H1 (cell line): ENCODE data around the gene MCAT. TPM values are rescaled to one million over a fixed set of nuclear protein-coding genes. Genes with fewer than 3 reads are reported as not detected.

Source experiments
- CTCF ChIA-PET: fragments of 300-600 bp; sonication (Branson Sonifier 250); formaldehyde crosslinking; loops from one replicate; lab custom pipeline; 2021; ENCODE audit not compliant: partially characterized antibody; lab: Charles Lee
- POLR2A ChIA-PET: fragments of 300-600 bp; sonication (Branson Sonifier 250); formaldehyde crosslinking; loops from one replicate; lab custom pipeline; 2021; ENCODE audit warnings: inconsistent platforms; ENCODE audit not compliant: partially characterized antibody; lab: Charles Lee
- DNase-seq, 2 experiments: peaks; one replicate each; pipeline versions ENCODE4 v3.0.0 to v3.0.0-alpha.2; 2010 to 2022; ENCODE audit warnings: low spot score in 2 of 2, low read depth in 1 of 2, mixed read lengths in 1 of 2
- FAIRE-seq: peaks from 2 replicates; lab custom pipeline; 2011; peaks lifted over from hg19 to GRCh38; lab: Jason Lieb, UNC
- H2AFZ ChIP-seq: 2 replicates; pipeline ENCODE4 v1.8.1; 2012; ENCODE audit warnings: low read length, inconsistent platforms
- H2AK5ac ChIP-seq: 2 replicates; pipeline ENCODE4 v1.6.1; 2013; ENCODE audit warnings: low read depth, low read length
- H2BK120ac ChIP-seq: replicated peaks from 2 replicates; pipeline ENCODE3; 2013; ENCODE audit warnings: low read depth, low read length, inconsistent platforms
- H2BK12ac ChIP-seq: 2 replicates; pipeline ENCODE4 v1.6.1; 2013; ENCODE audit warnings: low read depth, low read length
- H2BK15ac ChIP-seq: 2 replicates; pipeline ENCODE4 v1.6.1; 2013; ENCODE audit warnings: low read length
- H2BK20ac ChIP-seq: 2 replicates; pipeline ENCODE4 v1.6.1; 2013; ENCODE audit warnings: low read length
- H2BK5ac ChIP-seq: 2 replicates; pipeline ENCODE4 v1.6.1; 2013; ENCODE audit warnings: low read depth, low read length
- H3K14ac ChIP-seq: 2 replicates; pipeline ENCODE4 v1.6.1; 2013; ENCODE audit warnings: inconsistent platforms; ENCODE audit not compliant: insufficient read length
- H3K18ac ChIP-seq: 2 replicates; pipeline ENCODE4 v1.6.1; 2013; ENCODE audit warnings: low read length; ENCODE audit errors: extremely low read depth
- H3K23ac ChIP-seq: 2 replicates; pipeline ENCODE4 v1.6.1; 2013; ENCODE audit warnings: inconsistent platforms; ENCODE audit not compliant: insufficient read length
- H3K23me2 ChIP-seq: 2 replicates; pipeline ENCODE4 v1.6.1; 2013; ENCODE audit warnings: low read depth, low read length
- H3K27ac ChIP-seq: 2 replicates; pipeline ENCODE4 v1.6.1; 2011; ENCODE audit warnings: low read depth, low read length, inconsistent platforms
- H3K27me3 ChIP-seq, 4 experiments: replicated peaks in 1 of 4; 1 replicate in 1 of 4; 2 replicates in 3 of 4; pipeline versions ENCODE4 v1.6.1 to v1.8.1; 2011 to 2013; ENCODE audit warnings: low read length in 3 of 4, mild to moderate bottlenecking in 3 of 4, inconsistent platforms in 2 of 4, mixed read lengths in 2 of 4, moderate library complexity in 1 of 4; ENCODE audit not compliant: control insufficient read depth in 3 of 4, insufficient read depth in 3 of 4; ENCODE audit errors: extremely low read depth in 1 of 4
- H3K36me3 ChIP-seq, 4 experiments: 2 replicates each; pipeline versions ENCODE4 v1.6.1 to v1.8.1; 2011 to 2013; ENCODE audit warnings: mild to moderate bottlenecking in 4 of 4, low read length in 3 of 4, moderate library complexity in 2 of 4, control low read depth in 1 of 4, inconsistent platforms in 1 of 4; ENCODE audit not compliant: insufficient read depth in 4 of 4, control insufficient read depth in 2 of 4
- H3K4ac ChIP-seq: replicated peaks from 2 replicates; pipeline ENCODE3; 2013; ENCODE audit warnings: low read length, low read depth, mixed read lengths, inconsistent platforms; ENCODE audit not compliant: insufficient read length
- H3K4me1 ChIP-seq, 4 experiments: replicated peaks in 1 of 4; 1 replicate in 1 of 4; 2 replicates in 3 of 4; pipeline versions ENCODE4 v1.6.1 to v1.8.1; 2011 to 2013; ENCODE audit warnings: low read length in 3 of 4, inconsistent platforms in 2 of 4, mixed read lengths in 1 of 4; ENCODE audit not compliant: insufficient read depth in 4 of 4, control insufficient read depth in 3 of 4
- H3K4me2 ChIP-seq, 2 experiments: 2 replicates each; pipeline versions ENCODE4 v1.6.1 to v1.8.1; 2011 to 2013; ENCODE audit warnings: low read depth in 2 of 2, low read length in 2 of 2, control low read depth in 1 of 2, inconsistent platforms in 1 of 2, mild to moderate bottlenecking in 1 of 2; ENCODE audit not compliant: insufficient read depth in 1 of 2
- H3K4me3 ChIP-seq, 4 experiments: fragments of 200-600, 300-600 bp in 1 of 4; sonication (generic), shearing (Covaris generic), sonication (Bioruptor Twin) in 1 of 4; 2 replicates each; pipeline versions ENCODE4 v1.5.1 to v1.8.1; 2011 to 2016; ENCODE audit warnings: low read length in 4 of 4, low read depth in 3 of 4, control low read depth in 2 of 4, inconsistent platforms in 2 of 4, mild to moderate bottlenecking in 2 of 4, mixed read lengths in 1 of 4, moderate library complexity in 1 of 4; ENCODE audit not compliant: insufficient read depth in 2 of 4; ENCODE audit errors: extremely low read depth in 1 of 4
- H3K56ac ChIP-seq: replicated peaks from 2 replicates; pipeline ENCODE3; 2013; ENCODE audit warnings: low read depth, mild to moderate bottlenecking, mixed read lengths, low read length, inconsistent platforms; ENCODE audit not compliant: insufficient read length
- H3K79me1 ChIP-seq: 2 replicates; pipeline ENCODE4 v1.6.1; 2013; ENCODE audit warnings: low read depth, low read length, control low read depth
- H3K79me2 ChIP-seq, 2 experiments: 2 replicates each; pipeline versions ENCODE4 v1.6.1 to v1.8.1; 2012 to 2013; ENCODE audit warnings: low read length in 2 of 2, mild to moderate bottlenecking in 2 of 2, inconsistent platforms in 1 of 2; ENCODE audit not compliant: insufficient read depth in 2 of 2, control insufficient read depth in 1 of 2
- H3K9ac ChIP-seq, 4 experiments: replicated peaks in 1 of 4; 1 replicate in 1 of 4; 2 replicates in 3 of 4; pipeline versions ENCODE4 v1.6.1 to v1.8.1; 2011 to 2013; ENCODE audit warnings: low read depth in 3 of 4, low read length in 3 of 4, control low read depth in 2 of 4, mild to moderate bottlenecking in 2 of 4, moderate library complexity in 2 of 4, inconsistent platforms in 1 of 4; ENCODE audit errors: extremely low read depth in 1 of 4
- H3K9me3 ChIP-seq, 2 experiments: 2 replicates each; pipeline versions ENCODE4 v1.6.1 to v1.8.1; 2012 to 2013; ENCODE audit warnings: mild to moderate bottlenecking in 2 of 2, moderate library complexity in 2 of 2, control low read depth in 1 of 2, inconsistent platforms in 1 of 2, low read depth in 1 of 2, low read length in 1 of 2, mixed read lengths in 1 of 2; ENCODE audit not compliant: insufficient read depth in 2 of 2
- H4K20me1 ChIP-seq, 2 experiments: replicated peaks in 1 of 2; 2 replicates each; pipeline versions ENCODE3 to v1.8.1; 2011 to 2013; ENCODE audit warnings: inconsistent platforms in 2 of 2, low read length in 2 of 2, mild to moderate bottlenecking in 1 of 2; ENCODE audit not compliant: insufficient read depth in 2 of 2, control insufficient read depth in 1 of 2
- H4K5ac ChIP-seq: 2 replicates; pipeline ENCODE4 v1.6.1; 2013; ENCODE audit warnings: low read length, low read depth, mixed read lengths, inconsistent platforms; ENCODE audit not compliant: insufficient read length
- H4K8ac ChIP-seq: 2 replicates; pipeline ENCODE4 v1.8.0; 2013; ENCODE audit warnings: mild to moderate bottlenecking, moderate library complexity, low read length, inconsistent platforms; ENCODE audit not compliant: insufficient read depth; ENCODE audit errors: extremely low read depth
- H4K91ac ChIP-seq: replicated peaks from 2 replicates; pipeline ENCODE3; 2013; ENCODE audit warnings: low read length, mixed read lengths, inconsistent platforms; ENCODE audit not compliant: insufficient read length
- BACH1 ChIP-seq: IDR thresholded peaks from 2 replicates; pipeline ENCODE4 v1.6.1; 2012; ENCODE audit warnings: low read length, improper control_type of control experiment
- CBX5 ChIP-seq: fragments of 300-800, 300-1000 bp; sonication (generic); IDR thresholded peaks from 2 replicates; pipeline ENCODE4 v1.7.1; 2016; ENCODE audit warnings: antibody characterized with exemption, low read length, low read depth
- CEBPB ChIP-seq: IDR thresholded peaks from 2 replicates; pipeline ENCODE4 v1.6.1; 2012; ENCODE audit warnings: low read depth, low read length
- CHD2 ChIP-seq: IDR thresholded peaks from 2 replicates; pipeline ENCODE4 v1.6.1; 2012; ENCODE audit warnings: low read length, improper control_type of control experiment
- CREB1 ChIP-seq: IDR thresholded peaks from 2 replicates; pipeline ENCODE4 v1.6.1; 2012; ENCODE audit warnings: inconsistent platforms
- EP300 ChIP-seq, 2 experiments: IDR thresholded peaks; 1 replicate in 1 of 2; 2 replicates in 1 of 2; pipeline ENCODE4 v1.6.1; 2011 to 2012; ENCODE audit warnings: low read depth in 2 of 2, low read length in 2 of 2, mild to moderate bottlenecking in 2 of 2, borderline replicate concordance in 1 of 2, inconsistent platforms in 1 of 2, moderate library complexity in 1 of 2
- HDAC2 ChIP-seq, 2 experiments: fragments of 300-600 bp in 1 of 2; sonication (generic) in 1 of 2; IDR thresholded peaks; 2 replicates each; pipeline ENCODE4 v1.6.1; 2011 to 2012; ENCODE audit warnings: low read depth in 2 of 2, low read length in 2 of 2, mild to moderate bottlenecking in 2 of 2, moderate library complexity in 2 of 2, borderline replicate concordance in 1 of 2, inconsistent platforms in 1 of 2
- PHF8 ChIP-seq: fragments of 200-600 bp; sonication (generic); conservative IDR thresholded peaks from 2 replicates; pipeline ENCODE4 v1.7.1; 2012; ENCODE audit warnings: low read depth, mild to moderate bottlenecking, inconsistent platforms, low read length, moderate library complexity
- POLR2A ChIP-seq, 2 experiments: IDR thresholded peaks; 1 replicate in 1 of 2; 2 replicates in 1 of 2; pipeline ENCODE4 v1.6.1; 2011; ENCODE audit warnings: low read depth in 2 of 2, low read length in 2 of 2, mild to moderate bottlenecking in 2 of 2; ENCODE audit errors: control extremely low read depth in 1 of 2
- POU5F1 ChIP-seq: IDR thresholded peaks from 2 replicates; pipeline ENCODE4 v1.6.1; 2011; ENCODE audit warnings: low read depth, mild to moderate bottlenecking, low read length, moderate library complexity
- RXRA ChIP-seq: IDR thresholded peaks from 2 replicates; pipeline ENCODE4 v1.6.1; 2011; ENCODE audit warnings: low read depth, mild to moderate bottlenecking, low read length, moderate library complexity; ENCODE audit not compliant: insufficient read depth
- SP4 ChIP-seq: IDR thresholded peaks from 2 replicates; pipeline ENCODE4 v1.6.1; 2012; ENCODE audit warnings: low read length, inconsistent platforms
- SUZ12 ChIP-seq: fragments of 200-600 bp; sonication (generic); IDR thresholded peaks from 2 replicates; pipeline ENCODE4 v1.6.1; 2012; ENCODE audit warnings: mild to moderate bottlenecking, inconsistent platforms, low read length, moderate library complexity, mixed read lengths
- TAF1 ChIP-seq: IDR thresholded peaks from 2 replicates; pipeline ENCODE4 v1.6.1; 2011; ENCODE audit warnings: mild to moderate bottlenecking, low read depth, low read length
- WGBS, 2 experiments: shearing (Covaris generic) in 1 of 2; methylation state at CpG; one replicate each; pipeline versions ENCODE4 v1.1.6 to v1.1.7; 2013 to 2015; ENCODE audit warnings: low lambda C conversion rate in 2 of 2, mixed read lengths in 2 of 2, inconsistent platforms in 1 of 2, low coverage in 1 of 2, missing lambda C conversion rate in 1 of 2; ENCODE audit not compliant: insufficient replicate concordance in 2 of 2, insufficient coverage in 1 of 2, insufficient read length in 1 of 2; ENCODE audit errors: extremely low coverage in 1 of 2, missing lambda C conversion rate in 1 of 2; 5-methylcytosine and 5-hydroxymethylcytosine counted together
- polyA plus RNA-seq, 7 experiments: library from polyadenylated mRNA; depleted of rRNA in 3 of 7; stranded (reverse) in 5 of 7; unstranded in 2 of 7; fragments of >200 nt in 5 of 7; fragments of 200-250 nt in 2 of 7; gene quantifications; 1 replicate in 5 of 7; 2 replicates in 1 of 7; 4 replicates in 1 of 7; pipeline versions ENCODE4 v1.2.1 to v1.2.3, GENCODE V29; 2011 to 2013; ENCODE audit warnings: missing spikeins in 2 of 7, mixed read lengths in 2 of 7
- total RNA-seq: library from RNA; stranded (reverse); fragmentation: NEBNext Ultra II Directional; extraction: Animal tissue kit (Norgen Biotek cat#: 25700); gene quantifications from 2 replicates; pipeline ENCODE4 v1.2.1, GENCODE V29; 2021
- TF ChIP-seq, protein P1 (sequence below): IDR thresholded peaks from 2 replicates; pipeline ENCODE4 v1.6.1; 2011; ENCODE audit warnings: low read depth, mild to moderate bottlenecking, low read length; ENCODE audit not compliant: insufficient read depth

The MCAT gene
- total and polyA plus RNA-seq, 2 of the 8 experiments (the other 6 are each of a cell fraction or from before 2014, with no cell fraction given): 15.8 to 17.4 TPM

DNA sequence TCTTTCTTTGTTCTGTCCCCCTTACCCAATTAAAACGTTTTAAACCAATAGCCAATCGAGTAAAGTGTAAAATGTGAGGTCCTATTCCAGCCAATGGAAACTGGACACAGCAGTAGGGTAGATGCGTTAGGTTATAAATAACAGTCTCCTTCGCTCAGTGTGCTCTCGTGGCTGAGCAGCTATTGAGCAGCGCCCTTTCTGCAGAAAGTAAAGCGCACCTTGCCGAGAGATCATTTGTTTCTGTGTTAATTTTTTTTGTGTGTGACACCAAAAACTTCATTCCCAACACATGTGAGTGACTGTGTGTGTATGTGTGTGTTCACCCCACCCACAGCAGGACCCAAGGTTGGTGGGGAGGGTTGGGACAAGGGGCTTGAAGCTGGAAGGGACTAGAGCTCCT is 46.8 kb downstream of the MCAT start:
- DNase-seq (no peak), FAIRE-seq (no peak)
- Histone ChIP-seq H3K56ac (no peak overlapping the region), H2BK5ac (no peak overlapping the region), H3K27me3 (no peaks in the 10 kb centered on the region), H3K9ac (no peak overlapping the region), H3K36me3 (no peaks in the 10 kb centered on the region), H3K79me2 (no peaks in the 10 kb centered on the region), H3K4me2 (no peak overlapping the region), H4K91ac (no peak overlapping the region), H2BK120ac (no peak overlapping the region), H3K23me2 (peaks cover 3% of the 10 kb centered on the region; the same call in 1 of the 2 replicates), H3K79me1 (no peaks in the 10 kb centered on the region), H3K9me3 (no peaks in the 10 kb centered on the region; a peak in 1 of 4 replicates), H2BK15ac (no peak overlapping the region), H2AFZ (no peak overlapping the region), H3K4me3 (no peak overlapping the region), H3K4me1 (no peaks in the 10 kb centered on the region), H4K20me1 (peaks cover 0 to 2% of the 10 kb centered on the region in 2 experiments), H3K18ac (no peak overlapping the region), H2BK20ac (no peak overlapping the region), H2BK12ac (peak overlapping the region; percentile 27; the same call in 1 of the 2 replicates), H2AK5ac (no peak overlapping the region), H3K14ac (no peak overlapping the region), H4K8ac (no peak overlapping the region), H4K5ac (no peak overlapping the region), H3K23ac (no peak overlapping the region), H3K4ac (no peak overlapping the region), H3K27ac (no peak overlapping the region)
- WGBS, 2 experiments: 94% methylated on average over 8 of the region's 8 CpGs; no CpG with 5 or more reads in 1 of the 2 experiments
- CTCF ChIA-PET: interaction anchor here (0.6 to 2.0 kb wide), 3 partner anchors 20 to 536 kb away, joined by 3 to 6 read pairs (median 4); no protein-coding TSS in a partner anchor
- POLR2A ChIA-PET: no interaction called here
- TF ChIP-seq CEBPB: no peak
- no peak for TF ChIP-seq POU5F1
- no peak for TF ChIP-seq HDAC2 (IDR thresholded peaks at IDR 0.05; ENCODE audit: borderline replicate concordance in 1 of 2, low read depth in 2 of 2, low read length in 2 of 2)
- TF ChIP-seq RXRA: no peak
- no peak for TF ChIP-seq SP4
- TF ChIP-seq EP300 (IDR thresholded peaks at IDR 0.05; ENCODE audit: borderline replicate concordance in 1 of 2, low read depth in 2 of 2, low read length in 2 of 2): no peak
- TF ChIP-seq SUZ12: no peak
- TF ChIP-seq, protein P1, sequence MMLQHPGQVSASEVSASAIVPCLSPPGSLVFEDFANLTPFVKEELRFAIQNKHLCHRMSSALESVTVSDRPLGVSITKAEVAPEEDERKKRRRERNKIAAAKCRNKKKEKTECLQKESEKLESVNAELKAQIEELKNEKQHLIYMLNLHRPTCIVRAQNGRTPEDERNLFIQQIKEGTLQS: no peak
- TF ChIP-seq POLR2A (IDR thresholded peaks at IDR 0.05; ENCODE audit: control extremely low read depth in 1 of 2, low read depth in 2 of 2, low read length in 2 of 2): no peak
- TF ChIP-seq CHD2: no peak
- TF ChIP-seq CREB1: no peak
- TF ChIP-seq CBX5: no peak
- TF ChIP-seq TAF1: no peak
- no peak for TF ChIP-seq BACH1
- no peak for TF ChIP-seq PHF8
